Urinary bladder (tissue), 4 donors: ENCODE data around the gene LARP4B. TPM values are rescaled to one million over a fixed set of nuclear protein-coding genes. Genes with fewer than 3 reads are reported as not detected.

Experiments
- DNase-seq: peaks from one replicate; pipeline ENCODE4 v3.0.0-alpha.2; 2015; ENCODE audit errors: extremely low spot score
- H3K27ac ChIP-seq: one replicate; pipeline ENCODE4 v1.5.1; 2013; ENCODE audit warnings: low read depth, mild to moderate bottlenecking, moderate library complexity
- H3K36me3 ChIP-seq: one replicate; pipeline ENCODE4 v1.6.1; 2013; ENCODE audit warnings: mild to moderate bottlenecking, moderate library complexity; ENCODE audit not compliant: insufficient read depth
- H3K4me1 ChIP-seq: one replicate; pipeline ENCODE4 v1.6.1; 2013; ENCODE audit warnings: mild to moderate bottlenecking, moderate library complexity; ENCODE audit not compliant: insufficient read depth
- H3K4me3 ChIP-seq: one replicate; pipeline ENCODE4 v1.5.1; 2013; ENCODE audit warnings: low read depth, low read length
- WGBS: extraction: QIAGEN DNeasy Blood & Tissue Kit; methylation state at CpG from one replicate; pipeline ENCODE4 v1.1.7; 2013; 5-methylcytosine and 5-hydroxymethylcytosine counted together
- polyA plus RNA-seq: library from polyadenylated mRNA; stranded (reverse); fragments of 200-250 nt; gene quantifications from one replicate; pipeline ENCODE4 v1.2.3, GENCODE V29; 2013
- total RNA-seq: library from RNA; depleted of rRNA; stranded (reverse); fragments of >200 nt; gene quantifications from one replicate; pipeline ENCODE4 v1.2.3, GENCODE V29; 2014
- donor health status: healthy with polysubstance abuse.
- donor health status: healthy.

The LARP4B gene
- total and polyA plus RNA-seq, 2 donors: 19.1 to 28.4 TPM

- WGBS: 91% methylated on average over 30 of the region's 30 CpGs
- Histone ChIP-seq H3K27ac (no peak overlapping the region), H3K4me3 (no peak overlapping the region), H3K36me3 (peaks cover 4% of the 10 kb centered on the region), H3K4me1 (no peaks in the 10 kb centered on the region)
- DNase-seq: no peak
Observed at GRCh38 chr10:807163-807957, 124.1 kb downstream of the LARP4B start.

- H3K4me3 ChIP-seq: no peak overlapping the region
- 75% methylated on average over 20 of the region's 20 CpGs for WGBS
- H3K4me1 ChIP-seq: no peaks in the 10 kb centered on the region
- H3K36me3 ChIP-seq: peaks cover 4% of the 10 kb centered on the region
- H3K27ac ChIP-seq: no peak overlapping the region
- no peak for DNase-seq
Observed at GRCh38 chr10:806451-807162, 124.9 kb downstream of the LARP4B start.

GRCh38 chr10:805620-806305 is 125.7 kb downstream of the LARP4B start:
- H3K4me3 ChIP-seq: no peak overlapping the region
- WGBS: 91% methylated on average over 29 of the region's 29 CpGs
- no peaks in the 10 kb centered on the region for H3K4me1 ChIP-seq
- peaks cover 4% of the 10 kb centered on the region for H3K36me3 ChIP-seq
- no peak overlapping the region for H3K27ac ChIP-seq
- DNase-seq: no peak

GRCh38 chr10:804787-805619 is 126.5 kb downstream of the LARP4B start:
- no peak for DNase-seq
- no peak overlapping the region for H3K27ac ChIP-seq
- peaks cover 4% of the 10 kb centered on the region for H3K36me3 ChIP-seq
- WGBS: 83% methylated on average over 53 of the region's 53 CpGs
- H3K4me1 ChIP-seq: no peaks in the 10 kb centered on the region
- H3K4me3 ChIP-seq: no peak overlapping the region

- no peak for DNase-seq
- Histone ChIP-seq H3K4me1 (no peaks in the 10 kb centered on the region), H3K27ac (no peak overlapping the region), H3K4me3 (no peak overlapping the region), H3K36me3 (no peaks in the 10 kb centered on the region)
- WGBS: 35% methylated on average over 20 of the region's 20 CpGs
Observed at GRCh38 chr10:804191-804781, 127.2 kb downstream of the LARP4B start.

GRCh38 chr10:803041-803741 is 128.3 kb downstream of the LARP4B start:
- H3K4me3 ChIP-seq: no peak overlapping the region
- no peaks in the 10 kb centered on the region for H3K36me3 ChIP-seq
- DNase-seq: no peak
- 88% methylated on average over 25 of the region's 25 CpGs for WGBS
- no peak overlapping the region for H3K27ac ChIP-seq
- H3K4me1 ChIP-seq: no peaks in the 10 kb centered on the region

- H3K36me3 ChIP-seq: no peaks in the 10 kb centered on the region
- no peaks in the 10 kb centered on the region for H3K4me1 ChIP-seq
- H3K4me3 ChIP-seq: no peak overlapping the region
- 80% methylated on average over 9 of the region's 9 CpGs for WGBS
- no peak overlapping the region for H3K27ac ChIP-seq
- DNase-seq: no peak
Observed at GRCh38 chr10:802506-802905, 129.0 kb downstream of the LARP4B start.

GRCh38 chr10:797179-797578 is 134.3 kb downstream of the LARP4B start:
- no peaks in the 10 kb centered on the region for H3K4me1 ChIP-seq
- DNase-seq: no peak
- no peak overlapping the region for H3K27ac ChIP-seq
- H3K36me3 ChIP-seq: no peaks in the 10 kb centered on the region
- no peak overlapping the region for H3K4me3 ChIP-seq
- 91% methylated on average over 1 of the region's 1 CpG for WGBS

GRCh38 chr10:796233-796632 is 135.3 kb downstream of the LARP4B start:
- Histone ChIP-seq H3K36me3 (no peaks in the 10 kb centered on the region), H3K4me3 (no peak overlapping the region), H3K4me1 (no peaks in the 10 kb centered on the region), H3K27ac (no peak overlapping the region)
- no peak for DNase-seq
- WGBS: 73% methylated on average over 4 of the region's 4 CpGs

GRCh38 chr10:794382-794956 is 137.0 kb downstream of the LARP4B start:
- 89% methylated on average over 7 of the region's 7 CpGs for WGBS
- DNase-seq: no peak
- no peak overlapping the region for H3K4me3 ChIP-seq
- no peak overlapping the region for H3K27ac ChIP-seq
- no peaks in the 10 kb centered on the region for H3K4me1 ChIP-seq
- H3K36me3 ChIP-seq: no peaks in the 10 kb centered on the region

GRCh38 chr10:792792-793100 is 138.8 kb downstream of the LARP4B start:
- Histone ChIP-seq H3K27ac (no peak overlapping the region), H3K4me1 (no peaks in the 10 kb centered on the region), H3K36me3 (no peaks in the 10 kb centered on the region), H3K4me3 (no peak overlapping the region)
- 50% methylated on average over 3 of the region's 3 CpGs for WGBS
- no peak for DNase-seq

- no peaks in the 10 kb centered on the region for H3K36me3 ChIP-seq
- 84% methylated on average over 16 of the region's 16 CpGs for WGBS
- H3K27ac ChIP-seq: no peak overlapping the region
- no peak overlapping the region for H3K4me3 ChIP-seq
- no peak for DNase-seq
- no peaks in the 10 kb centered on the region for H3K4me1 ChIP-seq
Observed at GRCh38 chr10:792083-792791, 139.3 kb downstream of the LARP4B start.
